GM10248 (cell line): ENCODE measurements around the gene CDR2L.
"Not testable (repeated sequence)": the region's sequence is repeated elsewhere in the genome, so short reads cannot be mapped to it uniquely, and the experiment has no call there.

Experiments
- CTCF ChIA-PET: fragments of 300-600 bp; sonication (Branson Sonifier 250); formaldehyde crosslinking; extraction: SDS; loops from one replicate; lab custom pipeline; 2021; ENCODE audit warnings: antibody characterized with exemption; lab: Yijun Ruan, JAX
- POLR2A ChIA-PET: fragments of 350-650 bp; sonication (Branson Sonifier 250); formaldehyde crosslinking; extraction: SDS; loops from one replicate; lab custom pipeline; 2020; ENCODE audit warnings: antibody characterized with exemption; lab: Yijun Ruan, JAX
- DNase-seq: peaks from one replicate; pipeline ENCODE4 v3.0.0; 2012; ENCODE audit errors: extremely low spot score
- CTCF ChIP-seq: IDR thresholded peaks from 2 replicates; pipeline ENCODE4 v1.5.1; 2012; ENCODE audit warnings: mild to moderate bottlenecking, low read depth; ENCODE audit errors: extremely low read depth, missing control alignments, control extremely low read depth

Gene CDR2L

GRCh38 chr17:75019710-75020109, 32.3 kb downstream of the CDR2L start:
- ChIA-PET POLR2A (interaction anchor here (0.7 to 1.2 kb wide), 2 partner anchors 12 to 146 kb away, joined by 3 to 5 read pairs; no protein-coding TSS in a partner anchor), CTCF (interaction anchor here (1.1 to 2.2 kb wide), 4 partner anchors 12 to 94 kb away, joined by 3 to 7 read pairs (median 5); no protein-coding TSS in a partner anchor)
- no peak for TF ChIP-seq CTCF
- DNase-seq: no peak

DNA sequence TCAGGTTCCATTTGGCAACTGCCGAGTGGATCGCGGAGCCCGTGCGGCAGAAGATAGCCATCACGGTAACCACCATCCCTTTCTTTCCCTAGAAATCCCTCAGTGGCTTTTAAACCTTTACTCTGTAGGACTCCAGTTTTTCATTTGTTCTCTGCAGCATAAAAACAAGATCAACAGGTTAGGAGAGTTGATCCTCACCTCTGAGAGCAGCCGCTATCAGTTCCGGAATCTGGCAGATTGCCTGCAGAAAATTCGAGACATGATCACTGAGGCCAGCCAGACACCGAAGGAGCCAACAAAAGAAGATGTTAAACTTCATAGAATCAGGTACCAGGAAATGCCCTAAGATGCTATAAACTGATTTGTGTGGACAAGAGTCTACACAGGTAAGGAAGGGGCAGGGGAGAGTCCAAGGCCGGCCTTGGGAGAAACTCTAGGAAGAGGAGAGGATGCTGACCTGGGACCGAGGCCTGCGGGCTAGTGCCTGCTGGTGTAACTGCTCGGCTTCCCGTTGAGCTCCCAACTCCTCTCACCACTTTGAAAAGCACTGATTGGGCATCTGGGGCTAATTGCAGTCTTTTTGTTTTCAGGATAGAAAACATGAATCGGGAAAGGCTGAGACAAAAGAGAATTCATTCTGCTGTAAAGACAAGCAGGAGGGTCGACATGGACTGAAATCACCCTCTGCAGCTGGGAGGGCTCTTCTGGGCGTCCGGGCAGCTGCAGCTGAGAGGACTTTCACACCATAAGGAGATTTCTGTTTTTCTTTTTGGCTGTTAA, 33.1 kb downstream of the CDR2L start:
- CTCF ChIA-PET: interaction anchor here (1.5 to 2.0 kb wide), 2 partner anchors 11 to 14 kb away, joined by 5 to 7 read pairs; no protein-coding TSS in a partner anchor
- DNase-seq: no peak
- TF ChIP-seq CTCF: no peak
- POLR2A ChIA-PET: no interaction called here

GRCh38 chr17:75024686-75025397, 37.4 kb downstream of the CDR2L start:
- TF ChIP-seq CTCF: no peak
- DNase-seq: no peak
- ChIA-PET POLR2A (no interaction called here), CTCF (interaction anchor here (0.8 to 2.9 kb wide), 5 partner anchors 13 to 177 kb away, joined by 3 to 18 read pairs (median 4); partner anchors contain the start of genes MRPL58 and NT5C)

DNA sequence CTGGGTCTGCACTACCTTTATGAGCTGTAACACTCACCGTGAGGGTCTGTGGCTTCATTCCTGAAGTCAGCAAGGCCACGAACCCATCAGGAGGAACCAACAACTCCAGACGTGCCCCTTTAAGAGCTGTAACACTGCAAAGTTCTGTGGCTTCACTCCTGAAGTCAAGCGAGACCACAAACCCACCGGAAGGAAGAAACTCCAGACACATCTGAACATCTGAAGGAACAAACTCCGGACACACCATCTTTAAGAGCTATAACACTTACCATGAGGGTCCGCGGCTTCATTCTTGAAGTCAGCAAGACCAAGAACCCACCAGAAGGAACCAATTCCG, 37.9 kb downstream of the CDR2L start:
- DNase-seq, POLR2A ChIA-PET: not testable (repeated sequence)
- CTCF ChIA-PET: interaction anchor here (0.8 to 2.9 kb wide), 4 partner anchors 13 to 176 kb away, joined by 3 to 18 read pairs (median 6); partner anchors contain the start of gene MRPL58

GRCh38 chr17:75026650-75027049, 39.2 kb downstream of the CDR2L start:
- DNase-seq, POLR2A ChIA-PET, CTCF ChIA-PET: not testable (repeated sequence)

GRCh38 chr17:75030161-75030560, 42.7 kb downstream of the CDR2L start:
- CTCF ChIA-PET: interaction anchor here (1.1 to 3.2 kb wide), 2 partner anchors 13 to 18 kb away, joined by 3 to 14 read pairs; partner anchors contain the start of gene MRPL58
- TF ChIP-seq CTCF: no peak
- DNase-seq: no peak
- POLR2A ChIA-PET: interaction anchor here (2.1 kb wide), 1 partner anchor 18 kb away, joined by 5 read pairs; the partner anchor contains the start of gene MRPL58

GRCh38 chr17:75031972-75032719, 44.7 kb downstream of the CDR2L start:
- ChIA-PET POLR2A (interaction anchor here (1.1 to 2.1 kb wide), 2 partner anchors 13 to 20 kb away, joined by 5 read pairs; partner anchors contain the start of gene MRPL58), CTCF (interaction anchor here (0.8 to 2.2 kb wide), 11 partner anchors 13 to 139 kb away, joined by 3 to 19 read pairs (median 4); partner anchors contain the start of genes MRPL58, NT5C and OTOP2)
- DNase-seq: peak; percentile 77
- no peak for TF ChIP-seq CTCF
